T-cell (primary cell): ENCODE results near the gene GLIS2. TPM values are rescaled to one million over a fixed set of nuclear protein-coding genes. Genes with fewer than 3 reads are reported as not detected.
A peak's percentile ranks its signal among the peaks of the same experiment; 100 is the strongest.

Source experiments
- ATAC-seq, 4 experiments: fragments of 200-7000 bp in 3 of 4; fragments of 150-1000 bp in 1 of 4; cut with Tn5 transposase; replicated peaks in 1 of 4; 1 replicate in 3 of 4; 2 replicates in 1 of 4; pipeline ENCODE4 v1.10.0; 2021; ENCODE audit warnings: moderate library complexity in 3 of 4, mild to moderate bottlenecking in 2 of 4, moderate number of reproducible peaks in 1 of 4
- CTCF ChIA-PET, 2 donors: fragments of 300-600 bp; sonication (Branson Sonifier 250); formaldehyde crosslinking; loops; one replicate each; lab custom pipeline; 2022; ENCODE audit warnings: antibody characterized with exemption in 2 of 2; lab: Charles Lee
- POLR2A ChIA-PET, 2 donors: fragments of 300-600 bp; sonication (Branson Sonifier 250); formaldehyde crosslinking; loops; one replicate each; lab custom pipeline; 2022; ENCODE audit warnings: antibody characterized with exemption in 2 of 2; lab: Charles Lee
- DNase-seq, 35 experiments: peaks; one replicate each; pipeline versions ENCODE4 v3.0.0 to v3.0.0-alpha.2; 2013 to 2023
- H3K27ac ChIP-seq: one replicate; pipeline ENCODE4 v1.5.1; 2013; ENCODE audit warnings: low read length
- H3K27me3 ChIP-seq, 2 experiments: replicated peaks in 1 of 2; 1 replicate in 1 of 2; 2 replicates in 1 of 2; pipeline versions ENCODE4 v1.6.1 to v1.7.0; 2013; ENCODE audit warnings: low read length in 1 of 2, mixed read lengths in 1 of 2; ENCODE audit not compliant: control insufficient read depth in 2 of 2, insufficient read depth in 2 of 2; ENCODE audit errors: extremely low read depth in 1 of 2
- H3K36me3 ChIP-seq, 2 donors: 1 replicate in 1 of 2; 2 replicates in 1 of 2; pipeline versions ENCODE4 v1.6.1 to v1.7.0; 2013; ENCODE audit warnings: low read length in 1 of 2; ENCODE audit not compliant: control insufficient read depth in 2 of 2, insufficient read depth in 1 of 2; ENCODE audit errors: extremely low read depth in 1 of 2
- H3K4me1 ChIP-seq, 2 experiments: 1 replicate in 1 of 2; 2 replicates in 1 of 2; pipeline versions ENCODE4 v1.6.1 to v1.7.0; 2013; ENCODE audit warnings: low read length in 2 of 2, mixed read lengths in 1 of 2; ENCODE audit not compliant: insufficient read depth in 2 of 2, control insufficient read depth in 1 of 2; ENCODE audit errors: extremely low read depth in 1 of 2
- H3K4me3 ChIP-seq, 2 donors: 1 replicate in 1 of 2; 2 replicates in 1 of 2; pipeline versions ENCODE4 v1.5.1 to v1.7.0; 2013; ENCODE audit warnings: mild to moderate bottlenecking in 2 of 2, low read length in 1 of 2, moderate library complexity in 1 of 2; ENCODE audit not compliant: control insufficient read depth in 1 of 2; ENCODE audit errors: extremely low read depth in 1 of 2
- H3K9me3 ChIP-seq: 2 replicates; pipeline ENCODE4 v1.7.0; 2013
- H3K27ac Mint-ChIP-seq, 2 donors: one replicate each; pipeline ENCODE4 v1.8.0; 2020 to 2021; ENCODE audit warnings: mild to moderate bottlenecking in 2 of 2, mixed read lengths in 2 of 2
- H3K27me3 Mint-ChIP-seq, 2 donors: one replicate each; pipeline ENCODE4 v1.8.0; 2021 to 2022; ENCODE audit warnings: mixed read lengths in 2 of 2
- H3K36me3 Mint-ChIP-seq: one replicate; pipeline ENCODE4 v1.8.0; 2021; ENCODE audit warnings: mixed read lengths
- H3K4me1 Mint-ChIP-seq, 3 donors: one replicate each; pipeline ENCODE4 v1.8.0; 2020 to 2022; ENCODE audit warnings: mixed read lengths in 3 of 3, mild to moderate bottlenecking in 1 of 3
- H3K4me3 Mint-ChIP-seq, 3 donors: one replicate each; pipeline ENCODE4 v1.8.0; 2020 to 2022; ENCODE audit warnings: mild to moderate bottlenecking in 3 of 3, mixed read lengths in 3 of 3, moderate library complexity in 3 of 3
- H3K9me3 Mint-ChIP-seq, 3 donors: one replicate each; pipeline ENCODE4 v1.8.0; 2020 to 2022; ENCODE audit warnings: mixed read lengths in 3 of 3
- WGBS: methylation state at CpG from one replicate; pipeline ENCODE4 v1.1.5; 2013; ENCODE audit warnings: missing lambda C conversion rate; ENCODE audit not compliant: insufficient coverage; 5-methylcytosine and 5-hydroxymethylcytosine counted together
- total RNA-seq, 35 experiments: library from RNA in 6 of 35; stranded (reverse) in 6 of 35; fragments of 120-200 nt in 1 of 35; gene quantifications; one replicate each; pipeline versions ENCODE4 v1.2.1 to v1.2.4 and lab custom pipeline; 2013 to 2026

GLIS2 gene
- total RNA-seq, 5 donors from 2014 or later (not counting 1 experiment from before 2014, with no cell fraction given): 0.18 to 0.20 (median 0.19) TPM; not detected in 2

DNA sequence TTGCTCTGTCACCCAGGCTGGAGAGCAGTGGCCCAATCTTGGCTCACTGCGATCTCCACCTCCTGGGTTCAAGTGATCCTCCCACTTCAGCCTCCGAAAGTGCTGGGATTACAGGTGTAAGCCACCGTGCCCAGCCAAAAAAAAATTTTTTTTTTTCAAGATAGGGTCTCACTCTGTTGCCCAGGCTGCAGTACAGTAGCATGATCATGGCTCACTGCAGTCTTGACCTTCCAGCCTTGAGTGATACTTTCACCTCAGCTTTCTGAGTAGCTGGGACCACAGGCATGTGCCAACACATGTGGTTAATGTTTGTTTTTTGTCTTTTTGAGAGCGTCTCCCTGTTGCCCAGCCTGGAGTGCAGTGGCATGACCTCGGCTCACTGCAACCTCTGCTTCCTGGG is 37.0 kb downstream of the GLIS2 start:
- Mint-ChIP-seq H3K9me3 (no peaks in the 10 kb centered on the region), H3K36me3 (peaks cover 12% of the 10 kb centered on the region), H3K27me3 (no peaks in the 10 kb centered on the region), H3K4me3 (no peak overlapping the region), H3K27ac (no peak overlapping the region), H3K4me1 (peaks cover 14 to 32% (median 27%) of the 10 kb centered on the region in 3 donors)
- 78% methylated on average over 4 of the region's 5 CpGs for WGBS
- CTCF ChIA-PET: no interaction called here
- Histone ChIP-seq H3K9me3 (no peaks in the 10 kb centered on the region), H3K4me3 (no peak overlapping the region), H3K4me1 (peaks cover 8 to 27% of the 10 kb centered on the region in 2 experiments), H3K36me3 (peaks cover 6 to 22% of the 10 kb centered on the region in 2 donors), H3K27ac (no peak overlapping the region), H3K27me3 (no peaks in the 10 kb centered on the region)
- DNase-seq (no peak), ATAC-seq (no peak)
- POLR2A ChIA-PET: no interaction called here

DNA sequence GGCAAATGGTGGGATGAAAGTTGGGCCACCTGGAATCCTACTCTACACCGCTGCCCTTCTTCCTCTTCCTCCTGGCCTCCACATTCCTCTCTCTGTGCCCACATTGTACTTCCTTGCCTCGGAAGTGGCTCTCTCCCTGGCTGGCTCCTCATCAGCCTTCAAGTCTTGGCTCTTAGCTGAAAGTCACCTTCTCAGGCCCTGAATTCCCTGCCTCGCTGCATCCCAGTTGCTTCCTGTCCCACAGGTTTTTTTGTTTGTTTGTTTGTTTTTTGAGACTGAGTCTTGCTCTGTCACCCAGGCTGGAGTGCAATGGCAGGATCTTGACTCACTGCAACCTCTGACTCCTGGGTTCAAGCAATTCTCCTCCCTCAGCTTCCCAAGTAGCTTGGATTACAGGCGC is 37.8 kb downstream of the GLIS2 start:
- ChIA-PET CTCF (no interaction called here), POLR2A (no interaction called here)
- Histone ChIP-seq H3K4me3 (no peak overlapping the region), H3K27ac (no peak overlapping the region), H3K36me3 (peaks cover 6 to 30% of the 10 kb centered on the region in 2 donors), H3K4me1 (peaks cover 8 to 22% of the 10 kb centered on the region in 2 experiments), H3K9me3 (no peaks in the 10 kb centered on the region), H3K27me3 (no peaks in the 10 kb centered on the region)
- H3K27ac Mint-ChIP-seq: peak overlapping the region in 1 of 2 donors; percentile 64
- H3K36me3 Mint-ChIP-seq: peaks cover 8% of the 10 kb centered on the region
- no peak for DNase-seq
- ATAC-seq: no peak
- H3K27me3 Mint-ChIP-seq: no peaks in the 10 kb centered on the region
- H3K9me3 Mint-ChIP-seq: no peaks in the 10 kb centered on the region
- whole genome bisulfite sequencing: 70% methylated on average over 2 of the region's 4 CpGs
- peaks cover 6 to 23% (median 19%) of the 10 kb centered on the region in 3 donors for H3K4me1 Mint-ChIP-seq
- no peak overlapping the region for H3K4me3 Mint-ChIP-seq

DNA sequence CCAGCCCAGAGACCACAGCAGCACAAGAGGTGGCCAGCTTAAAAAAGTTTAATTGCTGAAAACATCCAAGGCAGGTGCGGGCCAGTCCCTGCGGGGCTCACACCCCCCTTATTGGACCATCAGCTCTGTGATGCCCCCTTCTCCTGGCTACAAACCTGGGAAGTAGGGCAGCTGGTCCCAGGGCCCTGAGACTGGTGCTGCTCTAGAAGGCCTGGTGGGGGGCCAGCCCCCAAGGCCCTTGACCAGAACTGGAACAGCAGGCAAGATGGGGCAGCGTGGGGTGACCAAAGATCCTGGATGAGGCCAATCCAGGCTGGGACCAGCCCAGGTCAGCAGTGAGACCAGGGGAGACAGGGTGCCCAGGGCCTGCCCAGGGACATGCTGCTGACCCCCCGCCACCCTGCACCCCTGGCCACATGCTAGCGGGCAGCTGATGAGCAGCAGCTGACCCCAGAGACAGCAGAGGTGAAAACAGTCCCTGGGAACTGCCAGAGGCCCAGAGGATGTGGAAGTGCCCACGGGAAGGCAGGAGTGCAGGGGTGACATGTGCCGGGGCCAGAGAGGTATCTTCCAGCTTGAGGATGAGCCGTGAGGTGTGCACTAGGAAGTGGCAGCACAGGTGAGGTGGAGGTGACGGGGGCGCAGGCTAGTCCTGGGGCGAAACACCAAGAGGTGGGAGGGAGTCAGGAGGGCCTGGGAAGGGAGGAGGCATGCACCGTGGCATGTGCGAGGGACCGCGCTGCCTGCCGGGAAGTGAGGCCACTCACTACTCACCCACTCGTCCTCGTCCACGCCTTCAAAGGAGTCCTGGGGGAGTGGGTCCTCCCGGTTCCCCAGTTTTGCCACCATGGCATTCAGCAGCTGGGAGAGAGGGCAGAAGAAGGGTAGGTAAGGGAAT is 38.9 kb downstream of the GLIS2 start:
- ChIA-PET CTCF (no interaction called here), POLR2A (no interaction called here)
- Histone ChIP-seq H3K27me3 (no peaks in the 10 kb centered on the region), H3K9me3 (no peaks in the 10 kb centered on the region), H3K4me1 (peaks cover 6 to 22% of the 10 kb centered on the region in 2 experiments), H3K4me3 (no peak overlapping the region), H3K36me3 (peaks cover 6 to 40% of the 10 kb centered on the region in 2 donors), H3K27ac (no peak overlapping the region)
- Mint-ChIP-seq H3K27ac (peak overlapping the region in 1 of 2 donors; percentile 2), H3K27me3 (no peaks in the 10 kb centered on the region), H3K9me3 (no peaks in the 10 kb centered on the region), H3K36me3 (peaks cover 11% of the 10 kb centered on the region), H3K4me1 (peaks cover 5 to 24% (median 16%) of the 10 kb centered on the region in 3 donors), H3K4me3 (no peak overlapping the region)
- 98% methylated on average over 8 of the region's 20 CpGs for WGBS
- ATAC-seq: no peak
- no peak for DNase-seq

DNA sequence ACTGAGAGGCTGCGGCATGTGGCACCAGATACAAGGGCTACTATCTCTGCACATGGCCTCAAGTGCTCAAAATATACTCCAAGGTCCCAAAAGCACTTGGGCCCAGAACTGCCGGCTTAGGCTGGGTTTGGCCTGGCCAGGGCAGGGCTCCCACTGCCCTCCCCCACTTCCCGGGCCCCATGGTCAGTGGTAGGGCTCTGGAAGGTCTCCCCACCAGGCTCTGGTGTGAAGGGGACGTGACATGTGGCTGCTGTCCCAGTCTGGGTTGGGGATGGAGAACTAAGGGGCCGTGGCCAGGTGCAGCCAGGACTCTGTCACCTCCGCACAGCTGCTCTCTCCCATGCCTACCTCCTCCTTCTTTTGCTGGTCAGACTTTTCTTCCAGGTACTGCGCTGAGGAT is 41.0 kb downstream of the GLIS2 start:
- Mint-ChIP-seq H3K9me3 (no peaks in the 10 kb centered on the region), H3K4me1 (peaks cover 0 to 8% (median 2%) of the 10 kb centered on the region in 3 donors), H3K36me3 (peaks cover 11% of the 10 kb centered on the region), H3K4me3 (no peak overlapping the region), H3K27ac (no peak overlapping the region), H3K27me3 (no peaks in the 10 kb centered on the region)
- POLR2A ChIA-PET: no interaction called here
- peaks cover 0 to 7% of the 10 kb centered on the region in 2 experiments for H3K4me1 ChIP-seq
- H3K27me3 ChIP-seq: no peaks in the 10 kb centered on the region
- CTCF ChIA-PET: no interaction called here
- no peak for ATAC-seq
- H3K36me3 ChIP-seq: peaks cover 17 to 60% of the 10 kb centered on the region in 2 donors
- WGBS: 100% methylated on average over 2 of the region's 7 CpGs
- peak in 1 of 35 experiments; percentile 14 for DNase-seq
- H3K4me3 ChIP-seq: no peak overlapping the region
- no peak overlapping the region for H3K27ac ChIP-seq
- H3K9me3 ChIP-seq: no peaks in the 10 kb centered on the region

DNA sequence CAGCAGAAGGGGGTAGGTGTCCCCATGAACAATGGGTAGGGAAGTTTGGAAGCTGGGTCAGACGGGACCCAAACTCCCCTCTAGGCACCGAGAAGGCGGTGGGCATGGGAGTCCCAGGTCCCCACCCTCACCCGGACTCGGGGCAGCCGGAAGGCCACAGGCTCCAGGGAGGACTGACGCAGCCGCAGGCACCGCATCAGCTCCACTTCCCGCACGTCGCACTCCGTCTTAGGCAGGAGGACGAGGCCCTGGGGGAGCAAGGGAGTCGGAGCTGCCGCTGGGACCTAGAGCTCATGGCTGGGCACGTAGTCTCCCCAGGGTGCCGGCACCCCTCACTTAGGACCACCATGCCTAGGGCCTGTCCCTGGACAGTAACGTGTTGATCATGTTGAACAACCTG is 42.4 kb downstream of the GLIS2 start:
- no peak overlapping the region for H3K27ac Mint-ChIP-seq
- Histone ChIP-seq H3K36me3 (peaks cover 18 to 73% of the 10 kb centered on the region in 2 donors), H3K4me3 (no peak overlapping the region), H3K4me1 (peaks cover 0 to 7% of the 10 kb centered on the region in 2 experiments), H3K27ac (no peak overlapping the region), H3K27me3 (no peaks in the 10 kb centered on the region), H3K9me3 (no peaks in the 10 kb centered on the region)
- ChIA-PET POLR2A (no interaction called here), CTCF (interaction anchor here in 1 of 2 donors (0.6 kb wide), 1 partner anchor 127 kb away, joined by 3 read pairs; no protein-coding TSS in a partner anchor)
- no peak overlapping the region for H3K4me3 Mint-ChIP-seq
- no peaks in the 10 kb centered on the region for H3K9me3 Mint-ChIP-seq
- no peaks in the 10 kb centered on the region for H3K27me3 Mint-ChIP-seq
- over 99% methylated on average over 17 of the region's 19 CpGs for WGBS
- DNase-seq (peak in 1 of 35 experiments; percentile 17), ATAC-seq (no peak)
- H3K36me3 Mint-ChIP-seq: peaks cover 17% of the 10 kb centered on the region
- H3K4me1 Mint-ChIP-seq: peaks cover 0 to 7% (median 2%) of the 10 kb centered on the region in 3 donors

DNA sequence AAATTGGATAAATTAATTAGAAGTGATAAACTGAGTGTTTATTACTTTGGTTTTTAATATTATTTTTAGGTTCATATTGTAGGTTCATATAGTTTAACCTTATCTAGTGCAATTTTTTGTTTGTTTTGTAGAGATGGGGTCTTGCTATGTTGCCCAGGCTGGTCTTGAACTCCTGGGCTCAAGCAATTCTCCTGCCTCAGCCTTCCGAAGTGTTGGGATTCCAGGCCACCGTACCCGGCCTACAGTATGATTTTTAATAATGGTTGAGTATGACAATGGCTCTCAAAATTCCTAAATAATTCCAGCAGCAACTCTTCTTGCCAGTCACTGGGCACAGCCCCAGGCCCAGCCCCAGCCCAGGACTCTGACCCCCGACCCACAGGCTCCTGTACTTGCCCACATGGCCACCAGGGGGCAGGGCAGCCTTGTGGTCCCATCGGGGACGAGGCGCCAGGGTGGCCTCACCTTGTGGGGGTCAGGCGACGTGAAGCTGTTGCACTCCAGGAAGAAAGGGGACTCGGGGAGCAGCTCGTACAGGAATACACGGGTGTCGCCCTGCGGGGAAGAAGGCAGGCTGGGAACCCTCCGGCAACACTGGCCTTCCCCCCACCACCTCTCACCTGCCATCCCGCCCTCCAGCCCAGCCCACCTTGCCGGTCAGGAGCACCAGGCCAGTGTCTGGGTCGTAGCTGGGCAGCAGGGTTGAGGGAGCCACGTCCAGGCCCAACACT is 43.1 kb downstream of the GLIS2 start:
- Histone ChIP-seq H3K27me3 (no peaks in the 10 kb centered on the region), H3K4me1 (peaks cover 0 to 7% of the 10 kb centered on the region in 2 experiments), H3K4me3 (no peak overlapping the region), H3K9me3 (no peaks in the 10 kb centered on the region), H3K27ac (no peak overlapping the region), H3K36me3 (peaks cover 18 to 76% of the 10 kb centered on the region in 2 donors)
- DNase-seq (peak; percentile 17 to 76 (median 57)), ATAC-seq (peak; percentile 69 to 85 (median 76))
- H3K9me3 Mint-ChIP-seq: no peaks in the 10 kb centered on the region
- H3K27ac Mint-ChIP-seq: peak overlapping the region; percentile 39 to 70
- no peaks in the 10 kb centered on the region for H3K27me3 Mint-ChIP-seq
- 49% methylated on average over 8 of the region's 19 CpGs for WGBS
- H3K36me3 Mint-ChIP-seq: peaks cover 13% of the 10 kb centered on the region
- peak overlapping the region in 1 of 3 donors; percentile 15 for H3K4me3 Mint-ChIP-seq
- CTCF ChIA-PET: interaction anchor here (0.5 to 0.7 kb wide), 4 partner anchors 44 to 190 kb away, joined by 3 to 5 read pairs (median 3); no protein-coding TSS in a partner anchor
- peaks cover 0 to 3% (median 2%) of the 10 kb centered on the region in 3 donors for H3K4me1 Mint-ChIP-seq
- POLR2A ChIA-PET: interaction anchor here in 1 of 2 donors (0.6 kb wide), 1 partner anchor 58 kb away, joined by 5 read pairs; no protein-coding TSS in a partner anchor
